Peyer's patch (tissue), 4 donors: ENCODE data around the gene PTPN4. TPM values are rescaled to one million over a fixed set of nuclear protein-coding genes. Genes with fewer than 3 reads are reported as not detected.
"Not testable (repeated sequence)": the region's sequence is repeated elsewhere in the genome, so short reads cannot be mapped to it uniquely, and the experiment has no call there.

Source experiments
- DNase-seq, 3 donors: peaks; one replicate each; pipeline ENCODE4 v3.0.0-alpha.2; 2017 to 2019
- H3K27ac ChIP-seq, 4 donors: fragments of 200-600 bp; sonication (generic); one replicate each; pipeline ENCODE4 v1.5.1; 2016 to 2019
- H3K27me3 ChIP-seq, 2 donors: fragments of 200-600 bp; sonication (generic); one replicate each; pipeline ENCODE4 v1.5.1; 2019
- H3K36me3 ChIP-seq, 3 donors: fragments of 200-600 bp; sonication (generic); one replicate each; pipeline ENCODE4 v1.5.1; 2016 to 2019
- H3K4me1 ChIP-seq, 4 donors: fragments of 200-600 bp; sonication (generic); one replicate each; pipeline ENCODE4 v1.5.1; 2016 to 2019
- H3K4me3 ChIP-seq, 4 donors: fragments of 200-600 bp; sonication (generic); 1 replicate in 3 of 4; 2 replicates in 1 of 4; pipeline ENCODE4 v1.5.1; 2016 to 2019; ENCODE audit warnings: mild to moderate bottlenecking in 1 of 4
- H3K9me3 ChIP-seq, 4 donors: fragments of 200-600 bp; sonication (generic); one replicate each; pipeline ENCODE4 v1.5.1; 2016 to 2019; ENCODE audit warnings: mild to moderate bottlenecking in 1 of 4
- CTCF ChIP-seq, 6 experiments: fragments of 450-650 bp in 4 of 6; fragments of 200-600 bp in 2 of 6; sonication (generic) in 1 of 6; IDR thresholded peaks; one replicate each; pipeline ENCODE4 v1.5.1; 2017 to 2019; ENCODE audit warnings: antibody characterized with exemption in 6 of 6, mild to moderate bottlenecking in 3 of 6, moderate library complexity in 1 of 6
- POLR2A ChIP-seq, 2 donors: fragments of 450-650 bp; IDR thresholded peaks; one replicate each; pipeline ENCODE4 v1.5.1; 2017; ENCODE audit warnings: antibody characterized with exemption in 2 of 2, mild to moderate bottlenecking in 2 of 2, moderate library complexity in 2 of 2
- total RNA-seq, 4 donors: library from RNA; depleted of rRNA; stranded (reverse); fragments of >200 nt; gene quantifications; one replicate each; pipeline ENCODE4 v1.1.0, GENCODE V29; 2016

The PTPN4 gene
- total RNA-seq, 4 donors from 2014 or later = 33.1 to 86.6 (median 43.5) TPM

- Histone ChIP-seq H3K9me3 (no peaks in the 10 kb centered on the region), H3K4me3 (no peak overlapping the region), H3K4me1 (no peaks in the 10 kb centered on the region), H3K27ac (no peak overlapping the region), H3K27me3 (no peaks in the 10 kb centered on the region), H3K36me3 (peaks cover 0 to 22% (median 0%) of the 10 kb centered on the region in 3 donors)
- TF ChIP-seq POLR2A (IDR thresholded peaks at IDR 0.05) (no peak), CTCF (IDR thresholded peaks at IDR 0.05) (no peak)
- DNase-seq = no peak
These were observed 199.0 kb downstream of the PTPN4 start for GRCh38 chr2:119958670-119959268.

DNA sequence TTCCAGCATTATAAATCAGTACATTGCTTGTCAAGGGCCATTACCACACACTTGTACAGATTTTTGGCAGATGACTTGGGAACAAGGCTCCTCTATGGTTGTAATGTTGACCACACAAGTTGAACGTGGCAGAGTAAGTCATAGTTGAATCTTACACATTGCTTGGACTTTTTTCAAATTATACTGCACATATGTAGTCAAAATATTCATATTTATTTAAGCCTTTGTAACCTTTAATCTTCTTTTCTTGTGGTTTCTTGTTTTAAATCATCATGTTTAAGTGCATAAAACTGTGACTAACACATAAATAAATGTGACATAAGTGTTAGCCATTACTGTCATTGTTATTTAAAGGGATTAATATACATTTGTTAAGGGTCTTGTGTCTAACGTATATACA lies 201.1 kb downstream of the PTPN4 start:
- no peaks in the 10 kb centered on the region for H3K27me3 ChIP-seq
- H3K27ac ChIP-seq = no peak overlapping the region
- H3K9me3 ChIP-seq = no peaks in the 10 kb centered on the region
- no peak for DNase-seq
- TF ChIP-seq POLR2A (IDR thresholded peaks at IDR 0.05) (no peak), CTCF (IDR thresholded peaks at IDR 0.05) (no peak)
- H3K36me3 ChIP-seq = peaks cover 0 to 36% (median 0%) of the 10 kb centered on the region in 3 donors
- H3K4me1 ChIP-seq = no peaks in the 10 kb centered on the region
- no peak overlapping the region for H3K4me3 ChIP-seq

GRCh38 chr2:119981896-119982295 lies 222.2 kb downstream of the PTPN4 start:
- Histone ChIP-seq H3K36me3 (no peaks in the 10 kb centered on the region), H3K27ac (no peak overlapping the region), H3K9me3 (no peaks in the 10 kb centered on the region), H3K4me3 (no peak overlapping the region), H3K27me3 (no peaks in the 10 kb centered on the region), H3K4me1 (no peaks in the 10 kb centered on the region)
- DNase-seq = no peak
- no peak for TF ChIP-seq CTCF (IDR thresholded peaks at IDR 0.05)
- TF ChIP-seq POLR2A (IDR thresholded peaks at IDR 0.05) = no peak

- no peaks in the 10 kb centered on the region for H3K27me3 ChIP-seq
- H3K27ac ChIP-seq = no peak overlapping the region
- no peaks in the 10 kb centered on the region for H3K36me3 ChIP-seq
- H3K9me3 ChIP-seq = no peaks in the 10 kb centered on the region
- H3K4me1 ChIP-seq = no peaks in the 10 kb centered on the region
- no peak for TF ChIP-seq CTCF (IDR thresholded peaks at IDR 0.05)
- no peak for TF ChIP-seq POLR2A (IDR thresholded peaks at IDR 0.05)
- DNase-seq = no peak
- H3K4me3 ChIP-seq = no peak overlapping the region
These were observed 222.8 kb downstream of the PTPN4 start for GRCh38 chr2:119982506-119982905.

DNA sequence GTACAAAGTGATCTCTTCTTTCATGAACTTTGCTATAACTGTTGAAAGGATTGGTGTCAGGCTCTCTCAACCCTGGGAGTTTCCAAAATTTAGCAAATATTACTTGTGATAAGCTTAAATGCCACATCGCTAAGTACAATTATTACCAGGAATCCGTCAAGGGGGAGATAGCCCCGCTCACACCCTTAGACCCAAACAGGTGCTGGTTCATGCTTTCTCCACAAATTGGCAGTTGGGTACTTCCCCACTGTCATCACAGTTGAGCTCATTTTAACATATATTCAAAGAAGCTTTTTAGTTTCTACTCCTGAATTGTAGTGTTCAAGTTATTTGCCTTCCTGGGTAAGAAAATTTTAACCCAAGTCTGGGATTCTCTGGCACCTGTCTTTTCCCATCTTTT lies 223.4 kb downstream of the PTPN4 start:
- H3K4me1 ChIP-seq = no peaks in the 10 kb centered on the region
- H3K4me3 ChIP-seq = no peak overlapping the region
- H3K36me3 ChIP-seq = no peaks in the 10 kb centered on the region
- TF ChIP-seq CTCF (IDR thresholded peaks at IDR 0.05) (no peak), POLR2A (IDR thresholded peaks at IDR 0.05) (no peak)
- no peak overlapping the region for H3K27ac ChIP-seq
- H3K27me3 ChIP-seq = no peaks in the 10 kb centered on the region
- H3K9me3 ChIP-seq = no peaks in the 10 kb centered on the region
- no peak for DNase-seq

DNA sequence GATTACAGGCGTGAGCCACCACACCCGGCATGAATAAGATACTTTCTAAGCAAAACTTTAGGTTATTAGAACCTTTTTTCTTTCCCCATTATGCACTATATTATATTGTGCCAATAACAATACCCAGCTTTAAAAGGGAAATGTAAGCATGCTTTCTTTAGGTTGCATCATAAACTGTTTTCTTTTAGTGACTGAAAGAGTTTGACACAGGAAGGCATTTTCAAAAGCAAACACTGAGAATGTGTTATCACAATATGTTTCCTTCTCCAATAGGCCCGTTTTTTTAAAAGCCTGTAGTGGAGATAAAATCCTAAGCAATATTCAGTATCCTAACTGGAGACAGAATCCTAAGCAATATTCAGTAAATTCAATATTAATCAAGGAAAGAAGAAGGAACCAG lies 236.4 kb downstream of the PTPN4 start:
- no peak for DNase-seq
- Histone ChIP-seq H3K27me3 (no peaks in the 10 kb centered on the region), H3K4me1 (no peaks in the 10 kb centered on the region), H3K9me3 (no peaks in the 10 kb centered on the region), H3K4me3 (no peak overlapping the region), H3K36me3 (no peaks in the 10 kb centered on the region), H3K27ac (no peak overlapping the region)
- TF ChIP-seq CTCF (IDR thresholded peaks at IDR 0.05) (no peak), POLR2A (IDR thresholded peaks at IDR 0.05) (no peak)

DNA sequence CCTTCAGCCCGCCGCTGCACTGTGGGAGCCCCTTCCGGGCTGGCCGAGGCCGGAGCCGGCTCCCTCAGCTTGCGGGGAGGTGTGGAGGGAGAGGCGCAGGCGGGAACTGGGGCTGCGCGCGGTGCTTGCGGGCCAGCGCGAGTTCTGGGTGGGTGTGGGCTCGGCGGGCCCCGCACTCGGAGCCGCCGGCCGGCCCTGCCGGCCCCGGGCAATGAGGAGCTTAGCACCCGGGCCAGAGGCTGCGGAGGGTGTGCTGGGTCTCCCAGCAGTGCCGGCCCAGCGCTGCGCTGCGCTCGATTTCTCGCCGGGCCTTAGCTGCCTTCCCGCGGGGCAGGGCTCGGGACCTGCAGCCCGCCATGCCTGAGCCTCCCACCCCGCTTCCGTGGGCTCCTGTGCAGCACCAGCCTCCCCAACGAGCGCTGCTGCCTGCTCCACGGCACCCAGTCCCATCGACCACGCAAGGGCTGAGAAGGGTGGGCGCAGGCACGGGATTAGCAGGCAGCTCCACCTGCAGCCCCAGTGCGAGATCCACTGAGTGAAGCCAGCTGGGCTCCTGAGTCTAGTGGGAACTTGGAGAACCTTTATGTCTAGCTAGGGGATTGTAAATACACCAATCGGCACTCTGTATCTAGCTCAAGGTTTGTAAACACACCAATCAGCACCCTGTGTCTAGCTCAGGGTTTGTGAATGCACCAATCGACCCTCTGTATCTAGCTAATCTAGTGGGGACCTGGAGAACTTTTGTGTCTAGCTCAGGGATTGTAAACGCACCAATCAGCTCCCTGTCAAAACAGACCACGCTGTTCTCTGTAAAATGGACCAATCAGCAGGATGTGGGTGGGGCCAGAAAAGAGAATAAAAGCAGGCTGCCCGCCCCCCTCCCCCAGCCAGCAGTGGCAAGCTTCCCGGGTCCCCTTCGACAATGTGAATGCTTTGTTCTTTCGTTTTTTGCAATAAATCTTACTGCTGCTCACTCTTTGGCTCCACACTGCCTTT lies 237.5 kb downstream of the PTPN4 start:
- not testable (repeated sequence) for H3K27me3 ChIP-seq, H3K9me3 ChIP-seq, H3K27ac ChIP-seq, DNase-seq, H3K4me3 ChIP-seq, H3K36me3 ChIP-seq, H3K4me1 ChIP-seq
